Ovary (tissue), 9 donors: ENCODE measurements around the gene AATK. TPM values are rescaled to one million over a fixed set of nuclear protein-coding genes. Genes with fewer than 3 reads are reported as not detected.

Experiments used
- DNase-seq, 5 donors: peaks; one replicate each; pipeline ENCODE4 v3.0.0-alpha.2; 2019 to 2020
- H3K27ac ChIP-seq, 2 donors: fragments of 200-600 bp; one replicate each; pipeline versions ENCODE4 v1.5.1 to v1.8.0; 2019 to 2022
- H3K27me3 ChIP-seq: fragments of 200-600 bp; one replicate; pipeline ENCODE4 v1.8.0; 2022
- H3K36me3 ChIP-seq: fragments of 200-600 bp; sonication (generic); one replicate; pipeline ENCODE4 v1.5.1; 2019
- H3K4me1 ChIP-seq: one replicate; pipeline ENCODE4 v1.8.1; 2013; ENCODE audit warnings: mild to moderate bottlenecking, moderate library complexity; ENCODE audit not compliant: insufficient read depth
- H3K4me3 ChIP-seq: fragments of 200-600 bp; sonication (generic); one replicate; pipeline ENCODE4 v1.5.1; 2017
- H3K9me3 ChIP-seq, 2 donors: fragments of 200-600 bp in 1 of 2; sonication (generic) in 1 of 2; one replicate each; pipeline versions ENCODE4 v1.5.1 to v1.8.1; 2013 to 2019; ENCODE audit warnings: mild to moderate bottlenecking in 1 of 2, moderate library complexity in 1 of 2
- EP300 ChIP-seq: sonication (generic); formaldehyde crosslinking; IDR thresholded peaks from one replicate; pipeline ENCODE4 v1.6.1; 2017; ENCODE audit warnings: antibody characterized with exemption
- POLR2A ChIP-seq: fragments of 450-650 bp; IDR thresholded peaks from one replicate; pipeline ENCODE4 v1.6.1; 2017; ENCODE audit warnings: antibody characterized with exemption, mild to moderate bottlenecking, moderate library complexity
- WGBS, 3 donors: extraction: QIAGEN DNeasy Blood & Tissue Kit in 1 of 3; methylation state at CpG; one replicate each; pipeline versions ENCODE4 v1.1.5 to v1.1.7; 2013 to 2017; 5-methylcytosine and 5-hydroxymethylcytosine counted together
- intact Hi-C, 4 donors: fragments of 100-400 bp; cut with DNase I; formaldehyde crosslinking; loops; one replicate each; pipeline versions ENCODE4 v1.11.0 to v1.15.1; 2022 to 2023
- polyA plus RNA-seq, 2 donors: library from polyadenylated mRNA; stranded (reverse); fragments of 200-250 nt in 1 of 2; fragments of 350-450 nt in 1 of 2; fragmentation: Illumina TruSeq in 1 of 2; extraction: RNeasy Lipid Tissue Mini Kit (QIAGEN cat#74804) in 1 of 2; gene quantifications; one replicate each; pipeline ENCODE4 v1.2.3, GENCODE V29; 2013 to 2014
- total RNA-seq, 7 donors: library from RNA; depleted of rRNA in 2 of 7; stranded (reverse); fragments of >200 nt in 2 of 7; fragmentation: NEBNext Ultra II Directional in 3 of 7; extraction: Animal tissue kit (Norgen Biotek cat#: 25700) in 3 of 7; gene quantifications; one replicate each; pipeline versions ENCODE4 v1.1.0 to v1.2.4, GENCODE V29; 2016 to 2023
- TF ChIP-seq, protein P1 (sequence below), 3 donors: fragments of 450-650 bp in 2 of 3; fragments of 200-600 bp in 1 of 3; IDR thresholded peaks; one replicate each; pipeline versions ENCODE4 v1.5.1 to v1.8.0; 2016 to 2022; ENCODE audit warnings: antibody characterized with exemption in 3 of 3, mild to moderate bottlenecking in 1 of 3
- donor health status: DM: no; HTN: no; CAD: no; lungs with moderate emphysema.
- donor health status: DM: no; HTN: no; CAD: no.
- donor health status: Bipolar disorder and iron deficiency.
- donor health status: DM: yes; HTN: yes; CAD: no.
- donor health status: DM: no; HTN: no; CAD: no.
- donor health status: DM: yes; HTN: yes; CAD: no.

Gene AATK
- total and polyA plus RNA-seq, 9 donors, result 0.23 to 3.1 (median 1.5) TPM

DNA sequence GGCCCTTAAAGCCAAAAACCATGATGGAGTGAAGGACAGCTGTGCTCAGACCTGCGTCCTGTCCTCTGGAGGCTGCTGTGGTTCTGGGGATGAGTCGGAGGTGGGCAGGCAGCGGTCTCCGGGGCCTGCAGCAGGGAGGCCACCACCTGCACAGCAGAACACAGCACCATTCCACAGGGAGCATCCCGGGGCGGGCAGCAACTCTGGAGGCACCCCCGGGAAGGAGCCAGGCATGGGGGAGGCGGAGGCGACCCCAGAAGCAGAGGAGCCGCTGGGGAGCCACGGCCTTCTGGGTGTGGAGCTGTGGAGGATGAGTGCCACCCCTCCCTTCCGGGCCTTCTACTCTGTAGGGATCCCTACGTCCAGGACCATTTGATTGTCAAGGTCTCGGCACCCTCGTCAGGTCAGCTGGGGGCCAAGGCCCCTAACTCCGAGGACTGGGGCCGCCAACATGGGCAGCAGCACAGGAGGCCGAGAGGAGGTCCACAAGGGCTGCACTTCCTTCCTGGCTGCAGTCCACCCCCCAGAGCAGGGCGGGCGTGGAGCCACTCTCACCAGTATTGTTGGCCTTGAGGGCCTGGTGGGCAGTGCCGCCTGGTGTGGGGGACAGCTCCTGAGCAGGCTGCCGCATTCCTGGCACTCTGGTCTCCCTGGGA is 32.9 kb upstream of the AATK start:
- H3K9me3 ChIP-seq, result no peaks in the 10 kb centered on the region
- TF ChIP-seq EP300 (no peak), POLR2A (no peak)
- TF ChIP-seq, protein P1, sequence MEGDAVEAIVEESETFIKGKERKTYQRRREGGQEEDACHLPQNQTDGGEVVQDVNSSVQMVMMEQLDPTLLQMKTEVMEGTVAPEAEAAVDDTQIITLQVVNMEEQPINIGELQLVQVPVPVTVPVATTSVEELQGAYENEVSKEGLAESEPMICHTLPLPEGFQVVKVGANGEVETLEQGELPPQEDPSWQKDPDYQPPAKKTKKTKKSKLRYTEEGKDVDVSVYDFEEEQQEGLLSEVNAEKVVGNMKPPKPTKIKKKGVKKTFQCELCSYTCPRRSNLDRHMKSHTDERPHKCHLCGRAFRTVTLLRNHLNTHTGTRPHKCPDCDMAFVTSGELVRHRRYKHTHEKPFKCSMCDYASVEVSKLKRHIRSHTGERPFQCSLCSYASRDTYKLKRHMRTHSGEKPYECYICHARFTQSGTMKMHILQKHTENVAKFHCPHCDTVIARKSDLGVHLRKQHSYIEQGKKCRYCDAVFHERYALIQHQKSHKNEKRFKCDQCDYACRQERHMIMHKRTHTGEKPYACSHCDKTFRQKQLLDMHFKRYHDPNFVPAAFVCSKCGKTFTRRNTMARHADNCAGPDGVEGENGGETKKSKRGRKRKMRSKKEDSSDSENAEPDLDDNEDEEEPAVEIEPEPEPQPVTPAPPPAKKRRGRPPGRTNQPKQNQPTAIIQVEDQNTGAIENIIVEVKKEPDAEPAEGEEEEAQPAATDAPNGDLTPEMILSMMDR (IDR thresholded peaks at IDR 0.05), result no peak
- intact Hi-C loops, result no loop called here
- no peaks in the 10 kb centered on the region for H3K4me1 ChIP-seq
- no peak overlapping the region for H3K27ac ChIP-seq
- no peak for DNase-seq
- WGBS, 3 donors, result 79 to 81% (median 81%) methylated on average over 19 to 22 of the region's 22 CpGs
- no peaks in the 10 kb centered on the region for H3K27me3 ChIP-seq
- no peaks in the 10 kb centered on the region for H3K36me3 ChIP-seq
- no peak overlapping the region for H3K4me3 ChIP-seq

DNA sequence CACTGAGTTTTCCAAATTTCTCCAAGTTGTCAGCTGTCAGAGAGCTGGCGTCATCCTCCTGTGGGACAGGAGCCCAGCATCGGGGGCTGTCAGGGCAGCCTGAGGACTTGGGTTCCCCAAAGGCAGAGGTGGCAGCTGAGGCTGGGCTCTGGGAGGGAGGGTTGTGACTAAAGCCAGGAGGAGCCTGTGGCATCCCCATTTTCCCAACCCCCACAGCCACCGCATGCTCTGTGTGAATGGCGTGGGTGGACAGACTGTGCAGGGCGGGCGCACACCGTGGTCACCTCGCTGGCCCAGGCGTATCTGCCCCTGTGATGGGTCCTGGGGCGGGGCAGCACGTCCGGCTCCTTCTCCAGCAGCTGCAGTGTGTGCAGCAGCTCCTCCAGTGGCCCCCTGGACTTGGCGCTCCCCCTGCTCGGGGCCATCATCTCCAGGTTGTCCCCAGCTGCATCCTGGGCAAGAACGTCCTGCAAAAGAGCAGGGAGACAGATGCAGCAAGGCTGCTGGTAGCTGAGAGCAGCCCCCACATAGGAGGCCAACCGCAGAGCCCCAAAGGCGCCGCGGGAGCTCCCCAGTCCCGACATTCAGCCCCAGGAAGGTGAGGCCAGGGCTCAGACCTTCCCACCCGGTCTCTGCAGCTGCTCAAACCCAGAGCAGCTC is 31.9 kb upstream of the AATK start:
- 90 to 93% (median 92%) methylated on average over 21 of the region's 21 CpGs for WGBS, 3 donors
- no peaks in the 10 kb centered on the region for H3K27me3 ChIP-seq
- no peaks in the 10 kb centered on the region for H3K36me3 ChIP-seq
- no peak for DNase-seq
- no peak overlapping the region for H3K27ac ChIP-seq
- no peaks in the 10 kb centered on the region for H3K4me1 ChIP-seq
- no peaks in the 10 kb centered on the region for H3K9me3 ChIP-seq
- intact Hi-C loops, result no loop called here
- TF ChIP-seq POLR2A (no peak), EP300 (no peak)
- TF ChIP-seq, protein P1 (IDR thresholded peaks at IDR 0.05), result no peak
- H3K4me3 ChIP-seq, result no peak overlapping the region

DNA sequence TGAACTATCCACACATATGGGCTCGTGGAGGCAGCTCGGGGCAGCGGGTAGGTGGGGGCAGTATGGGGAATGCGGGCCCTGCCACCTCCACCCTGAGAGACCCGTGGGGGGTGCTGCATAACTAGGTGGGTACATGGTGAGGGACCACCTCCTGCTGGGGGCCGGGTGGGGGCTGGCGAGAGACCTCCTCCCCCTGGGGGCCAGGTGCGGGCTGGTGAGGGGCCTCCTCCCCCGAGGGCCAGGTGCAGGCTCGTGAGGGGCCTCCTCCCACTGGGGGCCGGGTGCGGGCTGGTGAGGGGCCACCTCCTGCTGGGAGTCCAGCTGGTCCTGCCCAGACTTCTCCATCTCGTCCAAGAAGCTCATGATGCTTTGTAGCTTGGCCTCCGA is 31.4 kb upstream of the AATK start:
- intact Hi-C loops, result no loop called here
- Histone ChIP-seq H3K9me3 (no peaks in the 10 kb centered on the region), H3K4me3 (no peak overlapping the region), H3K36me3 (no peaks in the 10 kb centered on the region), H3K27ac (no peak overlapping the region), H3K27me3 (no peaks in the 10 kb centered on the region), H3K4me1 (no peaks in the 10 kb centered on the region)
- WGBS, 3 donors, result 83 to 90% (median 88%) methylated on average over 10 to 14 of the region's 14 CpGs
- TF ChIP-seq EP300, result no peak
- TF ChIP-seq POLR2A, result no peak
- TF ChIP-seq, protein P1 (IDR thresholded peaks at IDR 0.05), result no peak
- DNase-seq, result no peak

DNA sequence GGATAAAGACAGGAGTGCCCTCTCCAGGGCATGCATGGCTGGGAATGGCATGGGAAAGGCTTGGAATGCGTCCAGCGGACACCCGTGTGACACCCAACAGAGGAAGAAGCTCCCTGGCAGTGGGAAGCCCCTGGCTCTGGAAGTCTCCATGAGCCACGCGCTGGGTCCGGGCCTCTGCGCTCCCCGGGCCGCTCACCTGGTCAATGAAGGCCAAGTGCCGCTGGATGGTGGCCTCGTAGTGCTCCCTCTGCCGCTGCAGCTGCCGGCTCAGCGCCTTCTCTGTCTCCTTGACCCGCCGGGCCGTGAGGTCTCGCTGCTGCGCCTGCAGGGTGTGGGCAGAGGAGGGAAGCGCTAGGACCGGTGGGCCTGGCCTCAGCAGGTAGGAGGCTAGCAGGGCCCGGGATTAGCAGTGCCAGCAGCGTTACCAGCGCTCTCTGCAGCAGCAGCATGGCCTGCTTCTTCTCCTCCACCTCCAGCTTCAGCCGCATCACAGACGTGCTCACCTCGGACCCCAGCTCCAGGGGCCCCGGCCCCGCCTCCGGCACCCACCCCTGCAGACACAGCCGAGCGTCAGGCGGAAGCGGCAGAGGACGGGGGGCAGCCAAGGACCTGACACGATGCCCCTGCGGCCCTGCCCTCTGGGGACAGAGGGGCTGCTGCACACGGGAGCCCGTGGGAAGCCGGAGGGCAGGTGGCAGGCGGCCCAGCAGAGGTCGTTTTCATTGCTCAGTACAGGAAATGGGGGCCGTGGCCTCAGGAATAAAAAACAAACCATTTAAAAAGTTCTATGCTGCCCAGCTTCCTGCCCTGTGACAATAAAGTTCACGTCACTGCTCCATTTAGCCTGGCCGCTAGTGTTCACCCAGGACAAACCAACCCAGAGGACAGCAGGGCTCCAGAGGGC is 30.7 kb upstream of the AATK start:
- intact Hi-C loops, result no loop called here
- 82 to 87% (median 84%) methylated on average over 40 to 45 of the region's 45 CpGs for WGBS, 3 donors
- Histone ChIP-seq H3K36me3 (no peaks in the 10 kb centered on the region), H3K4me3 (no peak overlapping the region), H3K9me3 (no peaks in the 10 kb centered on the region), H3K27ac (no peak overlapping the region), H3K27me3 (no peaks in the 10 kb centered on the region), H3K4me1 (no peaks in the 10 kb centered on the region)
- no peak for TF ChIP-seq POLR2A
- no peak for TF ChIP-seq EP300
- TF ChIP-seq, protein P1 (IDR thresholded peaks at IDR 0.05), result no peak
- no peak for DNase-seq
